ENCODE results near the gene TMPRSS3.
"Not testable (repeated sequence)": the region's sequence is repeated elsewhere in the genome, so short reads cannot be mapped to it uniquely, and the experiment has no call there.

The TMPRSS3 gene

GRCh38 chr21:42408718-42409117 lies 12.9 kb upstream of the TMPRSS3 start:
- H3K27me3 ChIP-seq (ENCODE audit: control insufficient read depth, insufficient read depth, low read length); H3K4me1 ChIP-seq (ENCODE audit: control insufficient read depth, insufficient read depth, low read length); H3K9me3 ChIP-seq (ENCODE audit: control insufficient read depth, insufficient read depth, low read length): not testable (repeated sequence)

DNA sequence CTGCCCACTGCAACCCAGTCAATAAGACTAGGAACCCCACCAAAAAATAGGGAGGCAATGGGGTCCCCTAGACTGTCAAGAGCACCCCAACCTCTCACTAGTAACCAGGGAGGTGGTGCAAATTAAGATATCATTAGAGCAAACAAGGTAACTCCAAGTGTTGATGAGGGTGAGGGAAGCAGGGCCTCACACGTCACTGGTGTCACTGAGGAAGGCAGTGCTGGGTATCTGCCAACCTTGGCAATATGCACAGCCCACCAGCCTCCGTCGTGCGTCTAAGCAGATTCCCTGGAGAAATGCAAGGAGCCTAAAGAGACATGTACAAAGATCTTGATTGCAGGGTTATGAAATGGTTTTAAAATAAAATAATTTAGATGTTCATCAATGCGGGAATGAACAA lies 11.6 kb upstream of the TMPRSS3 start:
- Histone ChIP-seq H3K27me3 (ENCODE audit: control insufficient read depth, insufficient read depth, low read length) (no peaks in the 10 kb centered on the region), H3K4me3 (ENCODE audit: low read depth, low read length) (no peak overlapping the region), H3K36me3 (ENCODE audit: control insufficient read depth, insufficient read depth, low read length) (no peaks in the 10 kb centered on the region), H3K27ac (ENCODE audit: low read depth, low read length) (no peak overlapping the region), H3K9ac (ENCODE audit: low read depth, low read length) (no peak overlapping the region), H3K4me1 (ENCODE audit: control insufficient read depth, insufficient read depth, low read length) (0 out of 2 replicates have a peak, but pooled peaks cover 4% of the 10 kb centered on the region), H3K9me3 (ENCODE audit: control insufficient read depth, insufficient read depth, low read length) (no peaks in the 10 kb centered on the region)

More at GRCh38 chr21:42408718-42409117, 12.9 kb upstream of the TMPRSS3 start:
- H3K36me3 ChIP-seq (ENCODE audit: control insufficient read depth, insufficient read depth, low read length); H3K4me3 ChIP-seq (ENCODE audit: low read depth, low read length); H3K9ac ChIP-seq (ENCODE audit: low read depth, low read length); H3K27ac ChIP-seq (ENCODE audit: low read depth, low read length): not testable (repeated sequence)

DNA sequence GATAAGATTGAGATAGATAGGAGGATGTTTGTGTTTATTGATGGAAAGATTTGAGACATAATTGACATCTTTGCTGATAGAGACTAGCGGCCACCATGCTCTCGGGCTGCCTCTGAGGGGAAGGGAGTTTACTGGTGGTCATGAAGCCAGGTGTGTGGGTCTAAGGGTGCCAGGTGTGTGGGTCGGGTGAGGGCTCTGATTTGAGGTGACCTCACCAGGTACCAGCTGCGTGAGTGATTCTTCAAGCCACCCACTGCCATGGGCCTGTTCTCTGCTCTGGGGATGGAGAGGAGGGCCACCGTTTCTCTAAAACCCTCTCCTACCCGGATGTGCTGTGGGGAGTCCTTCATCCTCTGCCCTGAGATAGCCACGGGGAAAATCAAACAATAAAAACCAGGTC lies 11.0 kb upstream of the TMPRSS3 start:
- Histone ChIP-seq H3K9ac (ENCODE audit: low read depth, low read length) (no peak overlapping the region), H3K36me3 (ENCODE audit: control insufficient read depth, insufficient read depth, low read length) (no peaks in the 10 kb centered on the region), H3K27ac (ENCODE audit: low read depth, low read length) (no peak overlapping the region), H3K9me3 (ENCODE audit: control insufficient read depth, insufficient read depth, low read length) (no peaks in the 10 kb centered on the region), H3K4me3 (ENCODE audit: low read depth, low read length) (no peak overlapping the region), H3K27me3 (ENCODE audit: control insufficient read depth, insufficient read depth, low read length) (no peaks in the 10 kb centered on the region), H3K4me1 (ENCODE audit: control insufficient read depth, insufficient read depth, low read length) (0 out of 2 replicates have a peak, but pooled peaks cover 4% of the 10 kb centered on the region)

DNA sequence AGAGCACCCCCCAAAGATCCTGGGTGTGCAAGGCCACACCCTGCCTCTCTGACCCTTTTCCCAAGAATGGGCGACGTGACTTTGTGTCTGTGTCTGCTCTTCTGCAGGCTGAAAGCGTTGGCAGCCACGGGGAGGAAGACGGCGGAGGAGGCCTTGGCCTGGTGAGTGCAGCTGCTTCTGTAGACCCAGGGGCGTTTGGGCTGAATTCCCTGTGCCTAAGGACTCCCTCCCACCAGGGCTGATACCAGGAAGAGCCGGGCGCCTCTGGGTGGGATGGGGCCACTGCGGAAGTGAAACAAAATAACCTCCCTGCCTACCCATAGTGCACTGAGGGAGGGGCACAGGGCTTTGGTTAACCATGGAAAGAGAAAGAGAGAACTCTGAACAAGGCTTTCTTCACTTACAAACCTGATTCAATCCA lies 10.4 kb upstream of the TMPRSS3 start:
- 0 out of 2 replicates have a peak, but pooled peaks cover 4% of the 10 kb centered on the region for H3K4me1 ChIP-seq (ENCODE audit: control insufficient read depth, insufficient read depth, low read length)

DNA sequence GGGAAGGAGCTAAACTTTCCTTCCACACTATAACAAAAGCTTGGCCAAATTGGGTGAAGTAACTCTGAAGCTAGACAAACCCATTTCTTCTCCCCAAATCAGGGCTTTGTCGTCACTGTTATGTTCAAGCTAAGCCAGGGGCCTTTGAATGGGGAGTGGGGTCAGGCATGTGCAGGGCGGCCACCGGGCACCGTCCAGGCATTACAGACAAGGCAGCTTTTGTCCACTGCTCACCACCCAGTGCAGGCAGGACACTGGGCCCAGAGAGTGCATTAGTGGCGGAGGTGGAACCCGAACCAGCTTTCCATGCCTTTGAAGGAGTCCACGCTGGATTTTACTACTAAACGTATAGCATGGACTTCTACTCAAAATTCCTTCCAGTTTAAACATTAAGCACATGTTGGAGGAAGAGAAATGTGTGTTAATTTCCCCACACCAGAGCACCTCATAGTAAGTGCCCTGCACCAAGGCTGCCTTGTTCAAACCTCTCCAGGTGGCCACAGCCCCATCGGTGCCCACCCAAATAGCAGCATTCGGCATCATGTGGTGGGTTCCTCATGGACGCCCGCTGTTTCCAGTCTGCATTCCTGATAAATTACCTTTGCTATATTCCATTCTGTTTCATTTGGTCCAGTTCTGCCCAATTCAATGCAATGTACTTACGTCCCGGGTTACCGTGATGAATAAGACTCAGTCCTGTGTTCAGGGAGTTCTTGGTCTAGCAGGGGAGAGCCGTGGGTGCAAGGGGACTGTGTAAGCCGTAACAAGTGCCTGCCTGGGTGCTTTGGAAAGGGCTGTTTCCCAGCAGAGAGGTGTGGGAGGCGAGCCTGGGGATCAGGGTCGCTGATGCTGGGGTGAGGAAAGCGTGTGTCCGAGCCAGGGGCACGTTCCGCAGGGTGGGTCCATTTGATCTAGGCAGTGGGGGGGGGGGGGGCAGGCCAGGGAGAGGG lies 9.5 kb upstream of the TMPRSS3 start:
- H3K9me3 ChIP-seq (ENCODE audit: control insufficient read depth, insufficient read depth, low read length): peaks cover 5% of the 10 kb centered on the region; the same call in 1 of the 2 replicates
- no peak overlapping the region for H3K27ac ChIP-seq (ENCODE audit: low read depth, low read length)
- H3K36me3 ChIP-seq (ENCODE audit: control insufficient read depth, insufficient read depth, low read length): no peaks in the 10 kb centered on the region
- H3K4me1 ChIP-seq (ENCODE audit: control insufficient read depth, insufficient read depth, low read length): 0 out of 2 replicates have a peak, but pooled peaks cover 4% of the 10 kb centered on the region
- H3K27me3 ChIP-seq (ENCODE audit: control insufficient read depth, insufficient read depth, low read length): no peaks in the 10 kb centered on the region
- H3K4me3 ChIP-seq (ENCODE audit: low read depth, low read length): no peak overlapping the region
- no peak overlapping the region for H3K9ac ChIP-seq (ENCODE audit: low read depth, low read length)

More for the DNA sequence above, 10.4 kb upstream of the TMPRSS3 start:
- Histone ChIP-seq H3K36me3 (ENCODE audit: control insufficient read depth, insufficient read depth, low read length) (no peaks in the 10 kb centered on the region), H3K9me3 (ENCODE audit: control insufficient read depth, insufficient read depth, low read length) (peaks cover 5% of the 10 kb centered on the region; the same call in 1 of the 2 replicates), H3K4me3 (ENCODE audit: low read depth, low read length) (no peak overlapping the region), H3K27ac (ENCODE audit: low read depth, low read length) (no peak overlapping the region), H3K27me3 (ENCODE audit: control insufficient read depth, insufficient read depth, low read length) (no peaks in the 10 kb centered on the region), H3K9ac (ENCODE audit: low read depth, low read length) (no peak overlapping the region)

GRCh38 chr21:42404539-42404938 lies 8.7 kb upstream of the TMPRSS3 start:
- Histone ChIP-seq H3K9me3 (ENCODE audit: control insufficient read depth, insufficient read depth, low read length) (peaks cover 5% of the 10 kb centered on the region; the same call in 1 of the 2 replicates), H3K4me1 (ENCODE audit: control insufficient read depth, insufficient read depth, low read length) (no peaks in the 10 kb centered on the region), H3K27ac (ENCODE audit: low read depth, low read length) (no peak overlapping the region), H3K27me3 (ENCODE audit: control insufficient read depth, insufficient read depth, low read length) (no peaks in the 10 kb centered on the region), H3K4me3 (ENCODE audit: low read depth, low read length) (no peak overlapping the region), H3K36me3 (ENCODE audit: control insufficient read depth, insufficient read depth, low read length) (no peaks in the 10 kb centered on the region), H3K9ac (ENCODE audit: low read depth, low read length) (no peak overlapping the region)

DNA sequence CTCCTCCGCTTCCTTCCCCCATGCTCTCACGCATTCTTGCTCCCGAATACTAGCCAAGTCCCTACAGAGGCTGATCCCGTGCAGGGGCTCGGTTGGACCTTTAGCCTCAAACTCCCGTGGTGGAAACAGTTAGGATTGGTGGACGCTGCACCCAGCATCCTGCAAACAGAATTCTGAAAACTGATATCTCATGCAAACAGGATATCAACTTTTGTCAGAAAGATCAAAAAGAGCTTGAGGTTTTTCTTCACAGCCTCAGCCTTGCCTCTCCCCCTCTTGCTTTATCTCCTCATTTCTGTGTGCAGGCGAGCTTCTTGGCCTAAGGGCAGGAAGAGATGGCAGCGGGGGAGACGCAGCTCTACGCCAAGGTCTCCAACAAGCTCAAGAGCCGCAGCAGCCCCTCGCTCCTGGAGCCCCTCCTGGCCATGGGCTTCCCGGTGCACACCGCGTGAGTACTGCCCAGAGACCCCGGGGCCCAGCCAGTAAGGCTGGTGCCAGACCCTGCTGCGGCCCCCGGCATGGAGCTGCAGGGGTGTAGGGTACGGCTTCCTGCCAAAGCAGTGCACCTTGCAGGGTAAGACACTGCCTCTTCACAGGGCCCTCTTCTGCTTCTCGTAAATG lies 7.9 kb upstream of the TMPRSS3 start, which contains the start of gene UBASH3A:
Gene UBASH3A, plus strand, starts transcription at position 292 of the 621 bp plus-strand sequence. Its CDS starts 44 bp downstream, at position 336.
- Histone ChIP-seq H3K27me3 (ENCODE audit: control insufficient read depth, insufficient read depth, low read length) (no peaks in the 10 kb centered on the region), H3K4me1 (ENCODE audit: control insufficient read depth, insufficient read depth, low read length) (no peaks in the 10 kb centered on the region), H3K9ac (ENCODE audit: low read depth, low read length) (no peak within 1 kb of the TSS), H3K36me3 (ENCODE audit: control insufficient read depth, insufficient read depth, low read length) (no peaks in the 10 kb centered on the region), H3K27ac (ENCODE audit: low read depth, low read length) (no peak within 1 kb of the TSS), H3K4me3 (ENCODE audit: low read depth, low read length) (no peak within 1 kb of the TSS), H3K9me3 (ENCODE audit: control insufficient read depth, insufficient read depth, low read length) (peaks cover 5% of the 10 kb centered on the region; the same call in 1 of the 2 replicates)

DNA sequence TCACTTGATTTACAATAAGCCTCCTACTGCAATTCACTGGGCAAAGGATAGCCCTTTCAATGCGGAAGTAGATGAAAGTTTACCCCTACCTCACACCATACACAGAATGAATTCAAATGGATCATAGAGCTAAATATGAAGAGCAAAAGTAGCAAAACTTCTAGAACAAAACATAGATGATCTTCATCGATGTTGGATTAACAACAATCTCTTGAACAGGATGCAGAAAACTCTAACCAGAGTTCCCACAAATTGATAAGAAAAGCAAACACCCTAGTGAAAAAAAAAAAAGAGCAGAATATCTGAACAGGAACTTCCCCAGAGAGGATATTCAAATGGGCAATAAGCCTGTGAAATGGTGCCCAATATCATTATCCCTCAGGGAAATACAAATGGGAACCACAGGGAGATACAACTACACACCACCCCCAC lies 6.0 kb upstream of the TMPRSS3 start:
- Histone ChIP-seq H3K27ac (ENCODE audit: low read depth, low read length) (no peak overlapping the region), H3K27me3 (ENCODE audit: control insufficient read depth, insufficient read depth, low read length) (no peaks in the 10 kb centered on the region)

DNA sequence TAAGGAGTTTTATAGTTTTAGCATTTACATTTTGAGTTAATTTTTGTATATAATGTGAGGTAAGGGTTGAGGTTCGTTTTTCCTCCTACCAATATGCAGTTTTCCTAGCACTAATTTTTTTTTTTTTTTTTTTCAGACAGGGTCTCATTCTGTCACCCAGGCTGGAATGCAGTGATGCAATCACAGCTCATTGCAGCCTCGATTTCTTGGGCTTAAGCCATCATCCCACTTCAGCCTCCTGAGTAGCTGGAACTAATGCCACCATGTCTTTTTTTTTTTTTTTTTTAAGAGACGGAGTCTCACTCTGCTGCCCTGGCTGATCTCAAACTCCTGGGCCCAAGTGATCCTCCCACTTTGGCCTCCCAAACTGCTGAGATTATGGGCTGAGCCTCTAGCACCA lies 5.3 kb upstream of the TMPRSS3 start:
- Histone ChIP-seq H3K9me3 (ENCODE audit: control insufficient read depth, insufficient read depth, low read length) (peaks cover 5% of the 10 kb centered on the region; the same call in 1 of the 2 replicates), H3K27ac (ENCODE audit: low read depth, low read length) (no peak overlapping the region)

More for the DNA sequence above, 6.0 kb upstream of the TMPRSS3 start:
- Histone ChIP-seq H3K9ac (ENCODE audit: low read depth, low read length) (no peak overlapping the region), H3K9me3 (ENCODE audit: control insufficient read depth, insufficient read depth, low read length) (peaks cover 5% of the 10 kb centered on the region; the same call in 1 of the 2 replicates), H3K4me3 (ENCODE audit: low read depth, low read length) (no peak overlapping the region), H3K36me3 (ENCODE audit: control insufficient read depth, insufficient read depth, low read length) (no peaks in the 10 kb centered on the region), H3K4me1 (ENCODE audit: control insufficient read depth, insufficient read depth, low read length) (no peaks in the 10 kb centered on the region)

GRCh38 chr21:42400525-42400924 lies 4.7 kb upstream of the TMPRSS3 start:
- H3K4me3 ChIP-seq (ENCODE audit: low read depth, low read length): no peak overlapping the region

More for the DNA sequence above, 5.3 kb upstream of the TMPRSS3 start:
- H3K4me3 ChIP-seq (ENCODE audit: low read depth, low read length): no peak overlapping the region
- no peak overlapping the region for H3K9ac ChIP-seq (ENCODE audit: low read depth, low read length)
- H3K36me3 ChIP-seq (ENCODE audit: control insufficient read depth, insufficient read depth, low read length): no peaks in the 10 kb centered on the region
- no peaks in the 10 kb centered on the region for H3K4me1 ChIP-seq (ENCODE audit: control insufficient read depth, insufficient read depth, low read length)
- H3K27me3 ChIP-seq (ENCODE audit: control insufficient read depth, insufficient read depth, low read length): no peaks in the 10 kb centered on the region

More at GRCh38 chr21:42400525-42400924, 4.7 kb upstream of the TMPRSS3 start:
- Histone ChIP-seq H3K4me1 (ENCODE audit: control insufficient read depth, insufficient read depth, low read length) (no peaks in the 10 kb centered on the region), H3K9ac (ENCODE audit: low read depth, low read length) (no peak overlapping the region), H3K27ac (ENCODE audit: low read depth, low read length) (no peak overlapping the region), H3K9me3 (ENCODE audit: control insufficient read depth, insufficient read depth, low read length) (peaks cover 5% of the 10 kb centered on the region; the same call in 1 of the 2 replicates), H3K36me3 (ENCODE audit: control insufficient read depth, insufficient read depth, low read length) (no peaks in the 10 kb centered on the region), H3K27me3 (ENCODE audit: control insufficient read depth, insufficient read depth, low read length) (no peaks in the 10 kb centered on the region)

Measured in HUES48 (cell line).